Measurements from ENCODE around the gene AP3S1.

Gene AP3S1

GRCh38 chr5:115825948-115826347 is 15.8 kb upstream of the AP3S1 start:
- no peak for DNase-seq (ENCODE audit: low read depth)

GRCh38 chr5:115829913-115830312 is 11.8 kb upstream of the AP3S1 start:
- DNase-seq (ENCODE audit: low read depth) = no peak

DNA sequence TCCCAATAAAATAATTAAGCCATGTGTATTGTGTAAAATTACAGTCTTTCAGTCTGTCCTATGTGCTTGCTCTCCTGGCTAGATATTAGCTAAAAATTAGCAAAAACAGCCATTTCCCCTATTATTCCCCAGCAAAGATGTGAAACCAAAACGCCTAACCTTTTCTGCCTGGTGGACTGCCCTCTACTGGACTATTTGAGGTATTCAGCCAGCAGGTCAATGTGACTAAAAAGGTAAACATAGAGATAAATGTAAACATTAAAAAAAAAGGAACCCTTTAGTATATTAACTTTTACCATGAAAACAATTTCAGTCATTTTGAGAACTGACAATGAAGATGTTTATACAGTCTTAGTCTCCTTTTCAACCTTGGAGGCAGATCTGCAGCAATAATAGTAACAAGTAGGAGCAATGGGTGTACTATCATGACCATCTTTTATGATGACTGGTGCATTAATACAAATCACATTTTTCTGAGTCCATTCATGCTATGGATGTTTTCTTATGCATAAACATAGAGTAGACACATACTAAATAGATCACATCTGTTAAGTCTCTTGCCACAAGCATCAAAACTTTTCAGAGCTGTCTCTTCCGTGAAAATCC is 10.5 kb upstream of the AP3S1 start:
- no peak for DNase-seq (ENCODE audit: low read depth)

DNA sequence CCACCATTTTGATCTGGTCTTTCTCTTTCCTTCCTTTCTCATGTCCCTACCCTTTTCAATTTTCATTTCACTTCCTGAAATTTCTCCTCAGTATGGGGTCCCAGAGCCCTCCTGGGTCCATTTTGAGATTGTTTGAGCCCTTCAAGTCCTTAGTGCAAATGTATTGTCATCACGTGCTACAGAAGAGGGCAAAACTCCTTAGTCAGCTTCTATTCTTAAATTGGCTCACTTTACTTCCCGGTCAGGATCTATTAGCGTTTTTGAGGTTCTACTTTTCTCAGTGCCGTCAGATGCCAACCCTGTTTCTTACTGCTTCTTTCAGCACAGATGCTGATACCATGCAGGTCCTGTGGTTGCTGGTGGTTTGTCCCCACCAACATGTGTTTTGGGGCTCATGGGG is 6.3 kb upstream of the AP3S1 start:
- DNase-seq (ENCODE audit: low read depth) = no peak

- no peak for DNase-seq (ENCODE audit: low read depth)
Measured at GRCh38 chr5:115838885-115839518, 2.7 kb upstream of the AP3S1 start.

- DNase-seq (ENCODE audit: low read depth) = no peak
Measured at GRCh38 chr5:115840873-115841272, 862 bp upstream of the AP3S1 start.

DNA sequence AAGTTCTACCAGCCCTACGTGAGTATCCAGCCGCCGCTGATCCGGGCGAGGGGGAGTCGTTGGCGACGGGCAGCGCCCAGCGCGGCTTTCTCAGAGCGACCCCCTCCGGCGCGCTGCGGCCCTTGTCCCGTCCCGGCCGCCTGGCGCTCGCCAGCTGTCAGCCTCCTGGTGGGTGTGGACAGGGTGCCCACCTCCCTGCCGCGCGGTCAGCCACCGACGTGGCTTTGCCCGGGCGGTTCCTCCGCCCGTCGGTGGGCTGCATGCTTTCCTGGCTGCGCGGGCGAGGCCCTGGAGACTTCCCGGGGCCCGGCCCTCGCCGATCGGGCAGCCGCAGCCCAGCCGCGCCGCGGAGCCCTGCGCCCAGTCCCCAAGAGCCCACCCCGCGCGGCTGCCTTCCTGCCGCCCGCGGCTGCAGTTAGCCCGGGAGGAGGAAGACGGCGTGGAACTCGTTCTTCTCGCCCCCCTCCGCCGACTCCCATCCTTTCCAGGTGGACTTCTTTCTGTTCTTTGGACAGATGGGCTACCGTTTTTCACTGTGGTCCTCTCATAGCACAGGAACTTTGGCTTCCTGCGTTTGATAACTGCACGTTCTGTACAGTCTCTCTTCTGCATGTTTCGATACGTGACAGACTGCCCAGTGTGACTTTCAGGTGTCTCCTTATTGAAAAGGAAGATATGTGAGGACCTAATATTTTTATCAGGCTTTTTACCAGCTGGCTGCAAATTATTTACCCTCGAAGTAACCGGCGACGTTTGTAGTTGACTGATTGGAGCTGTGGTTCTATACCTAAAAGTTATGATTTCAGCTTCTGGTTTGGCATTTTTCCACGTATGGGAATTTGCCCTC is 577 bp downstream of the AP3S1 start:
- DNase-seq (ENCODE audit: low read depth) = no peak

GRCh38 chr5:115842952-115843351 is 1.2 kb downstream of the AP3S1 start:
- DNase-seq (ENCODE audit: low read depth) = no peak

GRCh38 chr5:115843444-115844130 is 1.9 kb downstream of the AP3S1 start:
- DNase-seq (ENCODE audit: low read depth) = no peak

- no peak for DNase-seq (ENCODE audit: low read depth)
Measured at GRCh38 chr5:115844321-115844817, 2.6 kb downstream of the AP3S1 start.

DNA sequence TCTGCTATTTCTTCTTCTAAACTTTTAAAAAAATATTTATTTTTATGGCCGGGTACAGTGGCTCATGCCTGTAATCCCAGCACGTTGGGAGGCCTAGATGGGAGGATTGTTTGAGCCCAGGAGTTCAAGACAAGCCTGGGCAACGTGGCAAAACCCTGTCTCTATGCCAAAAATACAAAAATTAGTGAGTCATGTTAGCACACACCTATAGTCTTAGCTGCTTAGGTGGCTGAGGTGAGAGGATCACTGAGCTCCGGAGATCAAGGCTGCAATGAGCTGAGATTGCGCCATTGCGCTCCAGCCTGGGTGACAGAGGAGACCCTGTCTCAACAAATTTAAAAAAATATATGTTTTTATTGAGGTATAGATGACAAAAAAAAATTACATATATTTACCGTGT is 5.6 kb downstream of the AP3S1 start:
- DNase-seq (ENCODE audit: low read depth) = no peak

- no peak for DNase-seq (ENCODE audit: low read depth)
Measured at GRCh38 chr5:115849258-115849798, 7.6 kb downstream of the AP3S1 start.

DNA sequence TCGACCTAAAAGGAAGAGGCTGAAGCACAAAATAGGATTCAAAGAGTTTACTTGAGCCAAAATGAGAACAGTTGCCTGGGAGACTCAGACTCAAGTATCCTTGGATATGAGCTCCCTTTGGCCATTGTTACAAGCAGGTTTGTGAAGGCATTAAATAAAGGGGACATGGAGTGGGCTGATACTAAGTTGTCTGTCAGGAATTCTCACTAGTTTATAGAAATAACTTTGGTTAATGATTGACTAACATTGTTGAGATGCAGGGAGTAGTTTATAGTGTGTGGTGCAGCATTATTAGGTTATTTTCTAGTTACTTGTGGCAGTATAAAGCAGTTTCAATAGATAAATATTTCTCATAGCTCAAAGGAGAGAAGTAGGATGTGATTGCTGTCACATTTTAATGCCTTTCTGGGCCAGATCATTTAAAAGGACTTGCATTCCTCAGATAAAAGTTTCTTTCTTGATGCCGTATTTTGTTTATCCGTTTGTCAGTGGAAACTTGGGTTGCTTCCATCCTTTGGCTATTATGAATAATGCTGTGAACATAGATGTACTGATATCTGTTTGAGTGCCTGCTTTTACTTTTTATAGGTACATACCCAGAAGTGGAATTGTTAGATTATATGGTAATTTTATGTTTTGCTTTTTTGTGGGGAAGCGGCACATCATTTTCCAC is 9.1 kb downstream of the AP3S1 start:
- DNase-seq (ENCODE audit: low read depth) = no peak

GRCh38 chr5:115854139-115854538 is 12.4 kb downstream of the AP3S1 start:
- DNase-seq (ENCODE audit: low read depth) = no peak

DNA sequence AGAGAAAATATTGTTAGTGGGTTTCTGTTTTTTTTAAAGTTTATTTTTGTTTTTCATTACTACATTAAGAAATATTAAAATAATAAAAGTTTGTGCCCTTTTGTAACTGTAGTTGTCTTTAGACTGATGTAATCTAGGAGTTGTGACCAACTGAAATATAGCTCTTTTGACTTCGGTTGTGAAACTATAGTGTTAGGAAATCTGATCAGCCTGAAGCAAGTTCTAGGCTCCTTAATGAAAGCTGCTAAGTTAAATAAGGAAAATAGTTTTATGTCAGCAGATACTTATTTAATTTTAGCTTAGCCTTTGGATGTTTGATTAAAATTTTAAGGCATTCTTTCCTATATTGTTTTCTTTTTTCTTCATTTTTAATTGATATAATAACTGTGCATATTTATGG is 14.2 kb downstream of the AP3S1 start:
- no peak for DNase-seq (ENCODE audit: low read depth)

- no peak for DNase-seq (ENCODE audit: low read depth)
Measured at GRCh38 chr5:115857057-115857479, 15.3 kb downstream of the AP3S1 start.

- no peak for DNase-seq (ENCODE audit: low read depth)
Measured at GRCh38 chr5:115857626-115858349, 16.1 kb downstream of the AP3S1 start.

- no peak for DNase-seq (ENCODE audit: low read depth)
Measured at GRCh38 chr5:115858396-115858795, 16.7 kb downstream of the AP3S1 start.

- no peak for DNase-seq (ENCODE audit: low read depth)
Measured at GRCh38 chr5:115859378-115859777, 17.6 kb downstream of the AP3S1 start.

GRCh38 chr5:115869256-115869795 is 27.6 kb downstream of the AP3S1 start:
- DNase-seq (ENCODE audit: low read depth) = no peak

GRCh38 chr5:115872447-115872846 is 30.7 kb downstream of the AP3S1 start:
- DNase-seq (ENCODE audit: low read depth) = no peak
